Stomach (tissue), 4 donors: ENCODE measurements around the gene TRIM26.

ENCODE experiments used
- EP300 ChIP-seq: sonication (generic); formaldehyde crosslinking; IDR thresholded peaks from one replicate; pipeline ENCODE4 v1.6.1; 2017; ENCODE audit warnings: antibody characterized with exemption
- POLR2A ChIP-seq, 4 donors: fragments of 450-650 bp; IDR thresholded peaks; one replicate each; pipeline ENCODE4 v1.6.1; 2016; ENCODE audit warnings: antibody characterized with exemption in 4 of 4, control low read depth in 2 of 4, mild to moderate bottlenecking in 1 of 4, moderate library complexity in 1 of 4
- TF ChIP-seq, protein P1 (sequence below), 7 experiments: fragments of 450-650 bp in 4 of 7; fragments of 200-600 bp in 3 of 7; sonication (generic) in 3 of 7; IDR thresholded peaks; one replicate each; pipeline ENCODE4 v1.5.1; 2016 to 2019; ENCODE audit warnings: antibody characterized with exemption in 7 of 7, control low read depth in 2 of 7, mild to moderate bottlenecking in 1 of 7

DNA sequence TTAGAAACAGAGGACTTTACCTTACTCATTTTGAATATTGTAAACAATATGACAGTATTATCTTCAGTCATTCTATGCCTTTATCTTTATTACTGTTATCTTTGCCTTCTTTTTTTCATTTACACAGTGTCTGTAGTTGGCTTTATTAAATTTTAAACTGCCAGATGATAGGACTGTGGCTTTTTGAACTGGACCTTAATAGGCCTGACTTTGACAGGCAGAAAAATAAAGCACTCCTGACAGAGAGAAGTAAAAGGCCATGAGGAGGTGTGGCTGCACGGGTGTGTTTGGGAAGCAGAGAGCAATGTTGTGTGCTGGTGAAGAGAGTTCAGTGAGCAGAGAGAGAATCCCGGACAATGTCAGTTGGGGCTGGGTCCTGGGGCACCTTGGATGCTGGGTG, 69.4 kb downstream of the TRIM26 start:
- TF ChIP-seq, protein P1, sequence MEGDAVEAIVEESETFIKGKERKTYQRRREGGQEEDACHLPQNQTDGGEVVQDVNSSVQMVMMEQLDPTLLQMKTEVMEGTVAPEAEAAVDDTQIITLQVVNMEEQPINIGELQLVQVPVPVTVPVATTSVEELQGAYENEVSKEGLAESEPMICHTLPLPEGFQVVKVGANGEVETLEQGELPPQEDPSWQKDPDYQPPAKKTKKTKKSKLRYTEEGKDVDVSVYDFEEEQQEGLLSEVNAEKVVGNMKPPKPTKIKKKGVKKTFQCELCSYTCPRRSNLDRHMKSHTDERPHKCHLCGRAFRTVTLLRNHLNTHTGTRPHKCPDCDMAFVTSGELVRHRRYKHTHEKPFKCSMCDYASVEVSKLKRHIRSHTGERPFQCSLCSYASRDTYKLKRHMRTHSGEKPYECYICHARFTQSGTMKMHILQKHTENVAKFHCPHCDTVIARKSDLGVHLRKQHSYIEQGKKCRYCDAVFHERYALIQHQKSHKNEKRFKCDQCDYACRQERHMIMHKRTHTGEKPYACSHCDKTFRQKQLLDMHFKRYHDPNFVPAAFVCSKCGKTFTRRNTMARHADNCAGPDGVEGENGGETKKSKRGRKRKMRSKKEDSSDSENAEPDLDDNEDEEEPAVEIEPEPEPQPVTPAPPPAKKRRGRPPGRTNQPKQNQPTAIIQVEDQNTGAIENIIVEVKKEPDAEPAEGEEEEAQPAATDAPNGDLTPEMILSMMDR (IDR thresholded peaks at IDR 0.05): no peak
- TF ChIP-seq POLR2A (IDR thresholded peaks at IDR 0.05) (no peak), EP300 (no peak)
